Activated T-helper 2 cell treated with anti-CD3 and anti-CD28 coated beads, Interferon-gamma antibody, Interleukin-2, Interleukin-4, amounts not matched to agents 10 μg/mL and 5 μg/mL and 100 μg/mL, durations not matched to agents 14 hours and 24 hours and 36 hours (primary cell): ENCODE data around the gene SCT. TPM values are rescaled to one million over a fixed set of nuclear protein-coding genes. Genes with fewer than 3 reads are reported as not detected.
"Not testable (repeated sequence)": the region's sequence is repeated elsewhere in the genome, so short reads cannot be mapped to it uniquely, and the experiment has no call there.

ENCODE experiments used
- DNase-seq: peaks from one replicate; pipeline ENCODE4 v3.0.0; 2021; ENCODE audit warnings: low spot score
- H3K27ac Mint-ChIP-seq: one replicate; pipeline ENCODE4 v1.8.0; 2021; ENCODE audit warnings: mixed read lengths
- H3K27me3 Mint-ChIP-seq: one replicate; pipeline ENCODE4 v1.8.0; 2021; ENCODE audit warnings: low read depth, mixed read lengths
- H3K36me3 Mint-ChIP-seq: one replicate; pipeline ENCODE4 v1.8.0; 2021; ENCODE audit warnings: low read depth, mixed read lengths
- H3K4me1 Mint-ChIP-seq: one replicate; pipeline ENCODE4 v1.8.0; 2021; ENCODE audit warnings: low read depth, mixed read lengths
- H3K4me3 Mint-ChIP-seq: one replicate; pipeline ENCODE4 v1.8.0; 2021; ENCODE audit warnings: low read depth, mild to moderate bottlenecking, moderate library complexity, mixed read lengths
- H3K9me3 Mint-ChIP-seq: one replicate; pipeline ENCODE4 v1.8.0; 2021; ENCODE audit warnings: mixed read lengths
- intact Hi-C: fragments of 100-400 bp; cut with micrococcal nuclease; formaldehyde crosslinking; loops from one replicate; pipeline ENCODE4 v1.15.1; 2023
- total RNA-seq: library from RNA; stranded (reverse); gene quantifications from 2 replicates; pipeline ENCODE4 v1.2.3, GENCODE V29; 2022

Gene SCT
- total RNA-seq, 1 donor from 2014 or later, result not detected

GRCh38 chr11:655036-655726 lies 28.2 kb upstream of the SCT start:
- H3K27ac Mint-ChIP-seq, result no peak overlapping the region
- no peaks in the 10 kb centered on the region for H3K27me3 Mint-ChIP-seq
- no peak overlapping the region for H3K4me3 Mint-ChIP-seq
- H3K36me3 Mint-ChIP-seq, result peaks cover 27% of the 10 kb centered on the region
- H3K9me3 Mint-ChIP-seq, result no peaks in the 10 kb centered on the region
- H3K4me1 Mint-ChIP-seq, result no peaks in the 10 kb centered on the region
- intact Hi-C loops, result no loop called here
- DNase-seq, result no peak

GRCh38 chr11:654444-654843 lies 27.5 kb upstream of the SCT start:
- H3K27ac Mint-ChIP-seq, H3K4me1 Mint-ChIP-seq, intact Hi-C loops, DNase-seq, H3K4me3 Mint-ChIP-seq, H3K9me3 Mint-ChIP-seq, H3K27me3 Mint-ChIP-seq: not testable (repeated sequence)
- H3K36me3 Mint-ChIP-seq, result peaks cover 30% of the 10 kb centered on the region

GRCh38 chr11:653837-654236 lies 26.9 kb upstream of the SCT start:
- Mint-ChIP-seq H3K27ac (no peak overlapping the region), H3K4me3 (no peak overlapping the region), H3K36me3 (peaks cover 30% of the 10 kb centered on the region), H3K9me3 (no peaks in the 10 kb centered on the region), H3K27me3 (no peaks in the 10 kb centered on the region), H3K4me1 (no peaks in the 10 kb centered on the region)
- intact Hi-C loops, result no loop called here
- no peak for DNase-seq

GRCh38 chr11:653136-653535 lies 26.2 kb upstream of the SCT start:
- H3K27me3 Mint-ChIP-seq, H3K4me1 Mint-ChIP-seq, H3K9me3 Mint-ChIP-seq, intact Hi-C loops, H3K4me3 Mint-ChIP-seq, DNase-seq, H3K27ac Mint-ChIP-seq: not testable (repeated sequence)
- peaks cover 29% of the 10 kb centered on the region for H3K36me3 Mint-ChIP-seq

GRCh38 chr11:650482-650881 lies 23.5 kb upstream of the SCT start:
- intact Hi-C loops, result no loop called here
- H3K27me3 Mint-ChIP-seq, result no peaks in the 10 kb centered on the region
- H3K27ac Mint-ChIP-seq, result no peak overlapping the region
- DNase-seq, result no peak
- no peaks in the 10 kb centered on the region for H3K9me3 Mint-ChIP-seq
- no peaks in the 10 kb centered on the region for H3K4me1 Mint-ChIP-seq
- H3K36me3 Mint-ChIP-seq, result peaks cover 30% of the 10 kb centered on the region
- H3K4me3 Mint-ChIP-seq, result no peak overlapping the region

GRCh38 chr11:647672-648158 lies 20.7 kb upstream of the SCT start:
- H3K27me3 Mint-ChIP-seq, H3K27ac Mint-ChIP-seq, H3K9me3 Mint-ChIP-seq, H3K4me3 Mint-ChIP-seq, H3K4me1 Mint-ChIP-seq, intact Hi-C loops, DNase-seq: not testable (repeated sequence)
- peaks cover 24% of the 10 kb centered on the region for H3K36me3 Mint-ChIP-seq

GRCh38 chr11:646214-646613 lies 19.2 kb upstream of the SCT start:
- intact Hi-C loops, result no loop called here
- no peaks in the 10 kb centered on the region for H3K4me1 Mint-ChIP-seq
- peaks cover 17% of the 10 kb centered on the region for H3K36me3 Mint-ChIP-seq

GRCh38 chr11:645536-645935 lies 18.6 kb upstream of the SCT start:
- intact Hi-C loops, result no loop called here
- H3K9me3 Mint-ChIP-seq, result no peaks in the 10 kb centered on the region
- no peaks in the 10 kb centered on the region for H3K4me1 Mint-ChIP-seq
- H3K27me3 Mint-ChIP-seq, result no peaks in the 10 kb centered on the region
- no peak overlapping the region for H3K4me3 Mint-ChIP-seq
- no peak overlapping the region for H3K27ac Mint-ChIP-seq
- peaks cover 13% of the 10 kb centered on the region for H3K36me3 Mint-ChIP-seq
- DNase-seq, result no peak

More at GRCh38 chr11:646214-646613, 19.2 kb upstream of the SCT start:
- Mint-ChIP-seq H3K4me3 (no peak overlapping the region), H3K9me3 (no peaks in the 10 kb centered on the region), H3K27me3 (no peaks in the 10 kb centered on the region), H3K27ac (no peak overlapping the region)
- DNase-seq, result no peak

- Mint-ChIP-seq H3K4me1 (no peaks in the 10 kb centered on the region), H3K36me3 (peaks cover 10% of the 10 kb centered on the region), H3K27me3 (peaks cover 3% of the 10 kb centered on the region), H3K27ac (no peak overlapping the region), H3K9me3 (no peaks in the 10 kb centered on the region), H3K4me3 (no peak overlapping the region)
- intact Hi-C loops, result no loop called here
- DNase-seq, result no peak
Measured at GRCh38 chr11:643849-644738, 17.1 kb upstream of the SCT start.

- no peaks in the 10 kb centered on the region for H3K9me3 Mint-ChIP-seq
- H3K4me1 Mint-ChIP-seq, result no peaks in the 10 kb centered on the region
- DNase-seq, result no peak
- peaks cover 7% of the 10 kb centered on the region for H3K36me3 Mint-ChIP-seq
- H3K27ac Mint-ChIP-seq, result no peak overlapping the region
- peaks cover 10% of the 10 kb centered on the region for H3K27me3 Mint-ChIP-seq
- intact Hi-C loops, result no loop called here
- H3K4me3 Mint-ChIP-seq, result no peak overlapping the region
Measured at GRCh38 chr11:643366-643765, 16.4 kb upstream of the SCT start.

GRCh38 chr11:641806-642370 lies 14.9 kb upstream of the SCT start:
- H3K4me3 Mint-ChIP-seq, result no peak overlapping the region
- intact Hi-C loops, result no loop called here

GRCh38 chr11:640021-640706 lies 13.2 kb upstream of the SCT start:
- no peaks in the 10 kb centered on the region for H3K9me3 Mint-ChIP-seq
- no peak overlapping the region for H3K27ac Mint-ChIP-seq
- intact Hi-C loops, result no loop called here

More at GRCh38 chr11:641806-642370, 14.9 kb upstream of the SCT start:
- H3K4me1 Mint-ChIP-seq, result peaks cover 2% of the 10 kb centered on the region
- no peaks in the 10 kb centered on the region for H3K9me3 Mint-ChIP-seq
- H3K36me3 Mint-ChIP-seq, result peaks cover 4% of the 10 kb centered on the region
- no peak for DNase-seq
- peaks cover 17% of the 10 kb centered on the region for H3K27me3 Mint-ChIP-seq
- H3K27ac Mint-ChIP-seq, result no peak overlapping the region

More at GRCh38 chr11:640021-640706, 13.2 kb upstream of the SCT start:
- peaks cover 26% of the 10 kb centered on the region for H3K27me3 Mint-ChIP-seq
- DNase-seq, result no peak
- H3K36me3 Mint-ChIP-seq, result peaks cover 2% of the 10 kb centered on the region
- H3K4me1 Mint-ChIP-seq, result peaks cover 3% of the 10 kb centered on the region
- H3K4me3 Mint-ChIP-seq, result no peak overlapping the region
